SK-N-MC (cell line): ENCODE measurements around the gene CRACR2A.

Source experiments
- EZH2 ChIP-seq: fragments of 200-600 bp; sonication (generic); IDR thresholded peaks from one replicate; pipeline ENCODE4 v1.6.1; 2017; ENCODE audit warnings: antibody characterized with exemption
- POLR2AphosphoS5 ChIP-seq: IDR thresholded peaks from 2 replicates; pipeline ENCODE4 v1.6.1; 2012; ENCODE audit warnings: mild to moderate bottlenecking, low read depth, low read length, borderline replicate concordance

DNA sequence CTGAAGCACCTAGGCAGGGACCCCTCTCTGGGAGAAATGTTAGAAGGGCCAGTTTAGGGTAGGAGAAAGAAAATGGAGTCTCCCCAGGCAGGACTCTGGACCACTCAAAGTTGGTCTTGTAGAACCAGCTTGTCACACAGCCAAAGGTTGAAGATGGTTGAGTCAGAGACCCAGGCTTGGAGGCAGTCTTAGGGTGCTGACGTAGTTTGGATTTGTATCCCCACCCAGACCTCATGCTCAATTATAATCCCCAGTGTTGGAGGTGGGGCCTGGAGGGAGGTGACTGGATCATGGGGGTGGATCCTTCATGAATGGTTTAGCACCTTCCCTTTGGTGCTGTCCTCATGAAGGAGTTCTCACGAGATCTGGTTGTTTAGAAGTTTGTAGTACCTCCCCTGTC, 121.2 kb downstream of the CRACR2A start:
- no peak for TF ChIP-seq EZH2
- TF ChIP-seq POLR2AphosphoS5, result no peak
